ENCODE results near the gene USP46. TPM values are rescaled to one million over a fixed set of nuclear protein-coding genes. Genes with fewer than 3 reads are reported as not detected.

USP46 gene
- total RNA-seq, 2 donors from 2014 or later: 9.2 to 26.3 TPM

DNA sequence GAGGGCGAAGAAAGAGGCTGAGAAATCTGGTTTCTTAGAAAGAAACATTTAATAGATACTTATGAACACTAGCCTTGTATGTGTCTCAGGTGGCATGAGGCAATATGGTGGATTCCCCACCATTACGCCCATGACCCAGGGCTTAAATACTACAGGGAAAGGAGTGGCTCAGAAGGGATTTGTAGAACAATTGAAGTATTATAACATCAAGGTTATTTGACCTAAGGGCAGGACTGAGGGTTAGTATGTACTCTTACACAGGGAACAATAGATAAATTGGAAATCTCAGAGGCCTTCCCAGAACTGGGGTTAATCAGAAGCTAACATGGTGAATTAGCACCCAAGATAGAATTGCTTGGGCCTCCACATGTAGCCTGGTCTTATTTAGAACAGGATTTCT lies 11.0 kb upstream of the USP46 start:
- no peak for DNase-seq (ENCODE audit: low spot score)
- Histone ChIP-seq H3K27me3 (replicated peaks; ENCODE audit: insufficient read depth) (no peaks in the 10 kb centered on the region), H3K4me3 (no peak overlapping the region), H3K36me3 (no peaks in the 10 kb centered on the region), H3K9me3 (no peaks in the 10 kb centered on the region), H3K27ac (no peak overlapping the region), H3K4me1 (replicated peaks) (no peaks in the 10 kb centered on the region)
- no peak for TF ChIP-seq POLR2A (IDR thresholded peaks at IDR 0.05)
- no peak for TF ChIP-seq CTCF (IDR thresholded peaks at IDR 0.05)
- no peak for TF ChIP-seq POLR2AphosphoS5 (IDR thresholded peaks at IDR 0.05)
- WGBS: 93% methylated on average over 2 of the region's 2 CpGs
- intact Hi-C loops (cut with DNase I): no loop called here

DNA sequence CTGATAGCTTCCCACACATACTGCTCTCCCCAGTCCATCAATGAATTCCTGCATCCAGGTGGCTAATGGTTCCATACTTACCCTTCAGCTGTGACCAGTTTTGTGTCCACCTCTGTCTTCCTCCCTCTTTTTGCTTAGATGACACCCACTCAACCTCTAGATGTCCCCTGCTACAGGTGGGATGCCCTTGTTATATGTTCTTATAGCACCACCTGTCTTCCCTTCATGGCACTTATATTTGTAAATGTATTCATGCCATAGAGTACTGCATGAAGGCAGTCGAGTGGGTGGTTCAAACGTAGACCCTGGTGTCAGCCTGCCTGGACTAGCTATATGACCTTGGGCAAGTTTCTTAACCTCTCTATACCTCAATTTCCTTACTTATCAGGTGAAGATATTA lies 6.5 kb upstream of the USP46 start:
- DNase-seq (ENCODE audit: low spot score): no peak
- H3K27me3 ChIP-seq (replicated peaks; ENCODE audit: insufficient read depth): no peaks in the 10 kb centered on the region
- intact Hi-C loops (cut with DNase I): loop anchor here (2.0 kb wide), 1 partner anchor 121 kb away; no protein-coding TSS in a partner anchor
- H3K36me3 ChIP-seq: no peaks in the 10 kb centered on the region
- no peak overlapping the region for H3K4me3 ChIP-seq
- no peak overlapping the region for H3K27ac ChIP-seq
- 46% methylated on average over 2 of the region's 2 CpGs for WGBS
- H3K4me1 ChIP-seq (replicated peaks): no peaks in the 10 kb centered on the region
- TF ChIP-seq POLR2AphosphoS5 (IDR thresholded peaks at IDR 0.05) (no peak), POLR2A (IDR thresholded peaks at IDR 0.05) (no peak), CTCF (IDR thresholded peaks at IDR 0.05) (peak in 2 of 4 experiments; percentile 19 to 35)
- H3K9me3 ChIP-seq: no peaks in the 10 kb centered on the region

DNA sequence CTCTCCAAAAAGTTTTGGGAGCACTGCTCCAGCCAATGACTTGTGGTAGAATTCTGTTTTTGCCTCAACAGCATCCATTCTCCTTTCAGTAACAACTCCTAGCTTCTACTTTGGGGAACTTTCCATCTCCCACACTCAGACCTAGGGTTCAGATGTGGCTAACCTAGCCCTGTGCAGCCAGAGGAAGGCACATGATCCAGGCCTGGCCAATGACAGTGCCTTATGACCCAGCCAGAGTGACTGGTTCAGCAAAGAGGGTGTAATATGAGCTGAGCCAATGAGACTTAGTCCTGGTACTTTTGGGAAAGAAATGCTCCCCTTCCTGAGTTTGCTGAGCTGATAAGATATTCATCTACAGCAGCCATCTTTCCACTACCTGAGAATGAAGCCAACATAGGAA lies 5.4 kb upstream of the USP46 start:
- Histone ChIP-seq H3K4me1 (replicated peaks) (no peaks in the 10 kb centered on the region), H3K27me3 (replicated peaks; ENCODE audit: insufficient read depth) (no peaks in the 10 kb centered on the region), H3K27ac (no peak overlapping the region), H3K4me3 (no peak overlapping the region), H3K9me3 (no peaks in the 10 kb centered on the region), H3K36me3 (no peaks in the 10 kb centered on the region)
- no peak for DNase-seq (ENCODE audit: low spot score)
- intact Hi-C loops (cut with DNase I): loop anchor here (2.0 kb wide), 1 partner anchor 120 kb away; no protein-coding TSS in a partner anchor
- TF ChIP-seq POLR2AphosphoS5 (IDR thresholded peaks at IDR 0.05): no peak
- TF ChIP-seq POLR2A (IDR thresholded peaks at IDR 0.05): no peak

DNA sequence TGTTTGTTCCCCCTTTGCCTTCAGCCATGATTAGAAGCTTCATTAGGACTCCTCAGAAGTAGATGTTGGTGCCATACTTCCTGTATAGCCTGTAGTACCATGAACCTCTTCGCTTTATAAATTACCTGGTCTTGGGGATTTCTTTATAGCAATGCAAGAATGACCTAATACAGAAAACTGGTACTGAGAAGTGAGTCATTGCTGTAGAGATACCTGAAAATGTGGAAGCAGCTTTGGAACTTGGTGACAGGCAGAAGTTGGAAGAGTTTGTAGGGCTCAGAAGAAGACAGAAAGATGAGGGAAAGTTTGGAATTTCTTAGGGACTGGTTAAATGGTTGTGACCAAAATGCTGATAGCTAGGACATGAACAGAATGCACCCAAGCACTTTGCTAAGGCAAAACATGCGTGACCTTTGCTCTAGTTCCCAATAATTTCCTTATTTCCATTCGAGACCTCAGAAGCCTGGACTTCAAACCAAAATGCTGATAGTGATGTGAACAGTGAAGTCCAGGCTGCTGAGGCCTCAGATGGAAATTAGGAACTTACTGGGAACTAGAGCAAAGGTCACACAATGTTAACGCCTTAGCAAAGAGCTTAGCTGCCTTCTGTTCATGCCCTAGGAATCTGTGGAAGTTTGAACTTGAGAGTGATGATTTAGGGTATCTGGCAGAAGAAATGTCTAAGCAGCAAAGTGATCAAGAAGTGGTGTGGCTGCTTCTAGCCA lies 3.0 kb upstream of the USP46 start:
- no peak for DNase-seq (ENCODE audit: low spot score)
- intact Hi-C loops (cut with DNase I): no loop called here
- Histone ChIP-seq H3K4me3 (no peak overlapping the region), H3K36me3 (no peaks in the 10 kb centered on the region), H3K27me3 (replicated peaks; ENCODE audit: insufficient read depth) (no peaks in the 10 kb centered on the region), H3K27ac (no peak overlapping the region), H3K4me1 (replicated peaks) (no peaks in the 10 kb centered on the region), H3K9me3 (no peaks in the 10 kb centered on the region)
- TF ChIP-seq POLR2A (IDR thresholded peaks at IDR 0.05) (no peak), CTCF (IDR thresholded peaks at IDR 0.05) (no peak), POLR2AphosphoS5 (IDR thresholded peaks at IDR 0.05) (no peak)
- 91% methylated on average over 4 of the region's 4 CpGs for WGBS

- no peaks in the 10 kb centered on the region for H3K27me3 ChIP-seq (replicated peaks; ENCODE audit: insufficient read depth)
- intact Hi-C loops (cut with DNase I): no loop called here
- 92% methylated on average over 6 of the region's 6 CpGs for WGBS
- TF ChIP-seq POLR2AphosphoS5 (IDR thresholded peaks at IDR 0.05) (no peak), POLR2A (IDR thresholded peaks at IDR 0.05) (no peak), CTCF (IDR thresholded peaks at IDR 0.05) (no peak)
- H3K4me1 ChIP-seq (replicated peaks): peaks cover 2% of the 10 kb centered on the region
- DNase-seq (ENCODE audit: low spot score): no peak
- H3K9me3 ChIP-seq: no peaks in the 10 kb centered on the region
- no peak overlapping the region for H3K4me3 ChIP-seq
- no peaks in the 10 kb centered on the region for H3K36me3 ChIP-seq
- no peak overlapping the region for H3K27ac ChIP-seq
Observed at GRCh38 chr4:52660643-52661042, 1.5 kb upstream of the USP46 start.
